Hepatocyte (in vitro differentiated cells): ENCODE data around the gene LCE2A. TPM values are rescaled to one million over a fixed set of nuclear protein-coding genes. Genes with fewer than 3 reads are reported as not detected.

Experiments
- DNase-seq: peaks from one replicate; pipeline ENCODE4 v3.0.0-alpha.2; 2016; ENCODE audit warnings: low spot score
- H2AFZ ChIP-seq: fragments of 200-600 bp; sonication (generic); 2 replicates; pipeline ENCODE4 v1.6.0; 2016; ENCODE audit warnings: antibody characterized with exemption, mild to moderate bottlenecking
- H3K27ac ChIP-seq: fragments of 200-600 bp; sonication (generic); 2 replicates; pipeline ENCODE4 v1.5.1; 2016; ENCODE audit warnings: mild to moderate bottlenecking
- H3K27me3 ChIP-seq: fragments of 200-600 bp; sonication (generic); 2 replicates; pipeline ENCODE4 v1.6.1; 2016
- H3K36me3 ChIP-seq: fragments of 200-600 bp; sonication (generic); replicated peaks from 2 replicates; pipeline ENCODE4 v1.5.1; 2016; ENCODE audit warnings: low read depth; ENCODE audit not compliant: insufficient read depth
- H3K4me1 ChIP-seq: fragments of 200-600 bp; sonication (generic); 2 replicates; pipeline ENCODE4 v1.5.1; 2016; ENCODE audit warnings: mild to moderate bottlenecking, moderate library complexity; ENCODE audit not compliant: insufficient read depth
- H3K4me2 ChIP-seq: fragments of 200-600 bp; sonication (generic); 2 replicates; pipeline ENCODE4 v1.6.0; 2016
- H3K4me3 ChIP-seq: fragments of 200-600 bp; sonication (generic); 2 replicates; pipeline ENCODE4 v1.5.1; 2016; ENCODE audit warnings: mild to moderate bottlenecking
- H3K79me2 ChIP-seq: fragments of 200-600 bp; sonication (generic); 2 replicates; pipeline ENCODE4 v1.6.0; 2017; ENCODE audit warnings: mild to moderate bottlenecking
- H3K9me2 ChIP-seq: fragments of 200-600 bp; sonication (generic); replicated peaks from 2 replicates; pipeline ENCODE4 v1.6.0; 2017; ENCODE audit warnings: mild to moderate bottlenecking; ENCODE audit not compliant: insufficient read depth
- H3K9me3 ChIP-seq: fragments of 200-600 bp; sonication (generic); 2 replicates; pipeline ENCODE4 v1.5.1; 2016; ENCODE audit warnings: low read depth, mild to moderate bottlenecking
- H4K20me1 ChIP-seq: fragments of 200-600 bp; sonication (generic); 2 replicates; pipeline ENCODE4 v1.6.0; 2016; ENCODE audit warnings: mild to moderate bottlenecking; ENCODE audit not compliant: insufficient read depth, poor library complexity, severe bottlenecking
- EZH2 ChIP-seq: fragments of 200-600 bp; sonication (generic); IDR thresholded peaks from 2 replicates; pipeline ENCODE4 v1.6.1; 2016; ENCODE audit warnings: antibody characterized with exemption, mild to moderate bottlenecking, borderline replicate concordance
- EZH2phosphoT487 ChIP-seq: fragments of 200-600 bp; sonication (generic); IDR thresholded peaks from one replicate; pipeline ENCODE4 v1.6.1; 2018; ENCODE audit warnings: antibody characterized with exemption, mild to moderate bottlenecking, low read depth, moderate library complexity; ENCODE audit not compliant: unreplicated experiment, severe bottlenecking
- WGBS: methylation state at CpG from one replicate; pipeline ENCODE4 v1.1.6; 2016; ENCODE audit warnings: low lambda C conversion rate; ENCODE audit errors: missing lambda C conversion rate; 5-methylcytosine and 5-hydroxymethylcytosine counted together
- polyA plus RNA-seq: library from polyadenylated mRNA; unstranded; fragments of >200 nt; fragmentation: Nextera tagmentation; extraction: Ambion mirVana; gene quantifications from 2 replicates; pipeline ENCODE4 v1.2.1, GENCODE V29; 2016
- total RNA-seq: library from RNA; depleted of rRNA; stranded (reverse); fragments of >200 nt; gene quantifications from 2 replicates; pipeline ENCODE4 v1.2.3, GENCODE V29; 2014
- TF ChIP-seq, protein P1 (sequence below): fragments of 200-600 bp; sonication (generic); IDR thresholded peaks from 2 replicates; pipeline ENCODE4 v1.5.1; 2016; ENCODE audit warnings: antibody characterized with exemption, mild to moderate bottlenecking; ENCODE audit not compliant: poor library complexity

LCE2A gene, protein sequence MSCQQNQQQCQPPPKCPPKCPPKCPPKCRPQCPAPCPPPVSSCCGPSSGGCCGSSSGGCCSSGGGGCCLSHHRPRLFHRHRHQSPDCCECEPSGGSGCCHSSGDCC
- total RNA-seq (not detected in 2 replicates), polyA plus RNA-seq (not detected in 2 replicates)

GRCh38 chr1:152697701-152698600, at the start of gene LCE2A:
Gene LCE2A, plus strand, starts transcription at chr1:152698345. Its CDS starts 557 bp downstream, at chr1:152698902.
- Histone ChIP-seq H3K4me2 (no peak within 1 kb of the TSS), H3K79me2 (no peaks in the 10 kb centered on the region), H3K27me3 (no peaks in the 10 kb centered on the region), H3K27ac (no peak within 1 kb of the TSS), H3K9me2 (no peaks in the 10 kb centered on the region), H3K9me3 (no peaks in the 10 kb centered on the region), H3K4me3 (no peak within 1 kb of the TSS), H3K4me1 (no peaks in the 10 kb centered on the region), H4K20me1 (no peaks in the 10 kb centered on the region), H3K36me3 (no peaks in the 10 kb centered on the region), H2AFZ (no peak within 1 kb of the TSS)
- 42% methylated on average over 4 of the region's 4 CpGs for WGBS
- no peak for TF ChIP-seq EZH2phosphoT487
- TF ChIP-seq, protein P1, sequence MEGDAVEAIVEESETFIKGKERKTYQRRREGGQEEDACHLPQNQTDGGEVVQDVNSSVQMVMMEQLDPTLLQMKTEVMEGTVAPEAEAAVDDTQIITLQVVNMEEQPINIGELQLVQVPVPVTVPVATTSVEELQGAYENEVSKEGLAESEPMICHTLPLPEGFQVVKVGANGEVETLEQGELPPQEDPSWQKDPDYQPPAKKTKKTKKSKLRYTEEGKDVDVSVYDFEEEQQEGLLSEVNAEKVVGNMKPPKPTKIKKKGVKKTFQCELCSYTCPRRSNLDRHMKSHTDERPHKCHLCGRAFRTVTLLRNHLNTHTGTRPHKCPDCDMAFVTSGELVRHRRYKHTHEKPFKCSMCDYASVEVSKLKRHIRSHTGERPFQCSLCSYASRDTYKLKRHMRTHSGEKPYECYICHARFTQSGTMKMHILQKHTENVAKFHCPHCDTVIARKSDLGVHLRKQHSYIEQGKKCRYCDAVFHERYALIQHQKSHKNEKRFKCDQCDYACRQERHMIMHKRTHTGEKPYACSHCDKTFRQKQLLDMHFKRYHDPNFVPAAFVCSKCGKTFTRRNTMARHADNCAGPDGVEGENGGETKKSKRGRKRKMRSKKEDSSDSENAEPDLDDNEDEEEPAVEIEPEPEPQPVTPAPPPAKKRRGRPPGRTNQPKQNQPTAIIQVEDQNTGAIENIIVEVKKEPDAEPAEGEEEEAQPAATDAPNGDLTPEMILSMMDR: no peak
- TF ChIP-seq EZH2: no peak
- DNase-seq: no peak

GRCh38 chr1:152654110-152654509, 44.0 kb upstream of the LCE2A start:
- no peak for TF ChIP-seq EZH2
- TF ChIP-seq, protein P1: no peak
- no peak for TF ChIP-seq EZH2phosphoT487
- WGBS: 41% methylated on average over 10 of the region's 10 CpGs
- no peaks in the 10 kb centered on the region for H3K79me2 ChIP-seq
- no peaks in the 10 kb centered on the region for H3K9me3 ChIP-seq
- no peak for DNase-seq
- no peaks in the 10 kb centered on the region for H3K27me3 ChIP-seq
- H3K4me2 ChIP-seq: no peak overlapping the region
- no peaks in the 10 kb centered on the region for H3K36me3 ChIP-seq
- no peak overlapping the region for H2AFZ ChIP-seq
- no peaks in the 10 kb centered on the region for H3K9me2 ChIP-seq
- no peak overlapping the region for H3K4me3 ChIP-seq
- H3K4me1 ChIP-seq: no peaks in the 10 kb centered on the region
- no peak overlapping the region for H3K27ac ChIP-seq
- H4K20me1 ChIP-seq: no peaks in the 10 kb centered on the region

- no peak for DNase-seq
- no peak for TF ChIP-seq EZH2phosphoT487
- TF ChIP-seq, protein P1: no peak
- no peak for TF ChIP-seq EZH2
- no peak overlapping the region for H3K4me2 ChIP-seq
- no peaks in the 10 kb centered on the region for H3K4me1 ChIP-seq
- H3K27me3 ChIP-seq: no peaks in the 10 kb centered on the region
- no peak overlapping the region for H2AFZ ChIP-seq
- no peak overlapping the region for H3K27ac ChIP-seq
- no peaks in the 10 kb centered on the region for H3K79me2 ChIP-seq
- WGBS: 41% methylated on average over 2 of the region's 2 CpGs
- no peaks in the 10 kb centered on the region for H3K9me2 ChIP-seq
- H3K9me3 ChIP-seq: no peaks in the 10 kb centered on the region
- no peaks in the 10 kb centered on the region for H3K36me3 ChIP-seq
- H4K20me1 ChIP-seq: no peaks in the 10 kb centered on the region
- no peak overlapping the region for H3K4me3 ChIP-seq
These were observed 41.7 kb upstream of the LCE2A start for GRCh38 chr1:152656459-152656858.
